Astrocyte (in vitro differentiated cells and primary cell): ENCODE results near the gene ELP2. TPM values are rescaled to one million over a fixed set of nuclear protein-coding genes. Genes with fewer than 3 reads are reported as not detected.

Experiments used
- DNase-seq: peaks from one replicate; pipeline ENCODE4 v3.0.0-alpha.2; 2010; ENCODE audit warnings: low read depth
- FAIRE-seq: peaks from 2 replicates; lab custom pipeline; 2011; peaks lifted over from hg19 to GRCh38; lab: Jason Lieb, UNC
- H2AFZ ChIP-seq: 2 replicates; pipeline ENCODE4 v1.6.0; 2012; ENCODE audit warnings: low read depth, low read length, inconsistent platforms
- H3K27ac ChIP-seq: 2 replicates; pipeline ENCODE4 v1.5.1; 2011; ENCODE audit warnings: low read depth, low read length, inconsistent platforms
- H3K27me3 ChIP-seq: 2 replicates; pipeline ENCODE4 v1.6.0; 2011; ENCODE audit warnings: low read length, inconsistent platforms; ENCODE audit not compliant: insufficient read depth
- H3K36me3 ChIP-seq: 2 replicates; pipeline ENCODE4 v1.5.1; 2011; ENCODE audit warnings: low read length, inconsistent platforms; ENCODE audit not compliant: insufficient read depth
- H3K4me1 ChIP-seq: 2 replicates; pipeline ENCODE4 v1.5.1; 2011; ENCODE audit warnings: low read length, inconsistent platforms; ENCODE audit not compliant: insufficient read depth
- H3K4me2 ChIP-seq: 2 replicates; pipeline ENCODE4 v1.6.0; 2012; ENCODE audit warnings: low read length, inconsistent platforms
- H3K4me3 ChIP-seq: 2 replicates; pipeline ENCODE4 v1.5.1; 2011; ENCODE audit warnings: low read depth, mild to moderate bottlenecking, low read length, inconsistent platforms; ENCODE audit not compliant: insufficient read depth
- H3K79me2 ChIP-seq: 2 replicates; pipeline ENCODE4 v1.6.0; 2012; ENCODE audit warnings: mild to moderate bottlenecking, low read length, inconsistent platforms; ENCODE audit not compliant: insufficient read depth
- H3K9ac ChIP-seq: 2 replicates; pipeline ENCODE4 v1.6.0; 2012; ENCODE audit warnings: mild to moderate bottlenecking, low read length, inconsistent platforms
- H3K9me3 ChIP-seq: 2 replicates; pipeline ENCODE4 v1.5.1; 2012; ENCODE audit warnings: low read depth, mild to moderate bottlenecking, low read length, inconsistent platforms; ENCODE audit not compliant: insufficient read depth
- H4K20me1 ChIP-seq: 2 replicates; pipeline ENCODE4 v1.6.0; 2012; ENCODE audit warnings: low read length, inconsistent platforms; ENCODE audit not compliant: insufficient read depth
- H3K27ac Mint-ChIP-seq: one replicate; pipeline ENCODE4 v1.8.0; 2021; ENCODE audit warnings: mild to moderate bottlenecking, mixed read lengths; ENCODE audit not compliant: unreplicated experiment
- H3K27me3 Mint-ChIP-seq: one replicate; pipeline ENCODE4 v1.8.0; 2021; ENCODE audit warnings: low read depth, mixed read lengths; ENCODE audit not compliant: unreplicated experiment
- H3K36me3 Mint-ChIP-seq: one replicate; pipeline ENCODE4 v1.8.0; 2021; ENCODE audit warnings: low read depth, mixed read lengths; ENCODE audit not compliant: unreplicated experiment
- H3K4me1 Mint-ChIP-seq: one replicate; pipeline ENCODE4 v1.8.0; 2021; ENCODE audit warnings: low read depth, mixed read lengths; ENCODE audit not compliant: unreplicated experiment
- H3K4me3 Mint-ChIP-seq: one replicate; pipeline ENCODE4 v1.8.0; 2021; ENCODE audit warnings: mild to moderate bottlenecking, moderate library complexity, mixed read lengths; ENCODE audit not compliant: unreplicated experiment
- H3K9me3 Mint-ChIP-seq: one replicate; pipeline ENCODE4 v1.8.0; 2021; ENCODE audit warnings: mild to moderate bottlenecking, mixed read lengths; ENCODE audit not compliant: unreplicated experiment
- EZH2 ChIP-seq: IDR thresholded peaks from 2 replicates; pipeline ENCODE4 v1.6.1; 2012; ENCODE audit warnings: mild to moderate bottlenecking, low read length, inconsistent platforms; ENCODE audit not compliant: insufficient read depth
- total RNA-seq: library from RNA; stranded (reverse); gene quantifications from 2 replicates; pipeline ENCODE4 v1.2.1, GENCODE V29; 2021
- TF ChIP-seq, protein P1 (sequence below): IDR thresholded peaks from 2 replicates; pipeline ENCODE4 v1.5.1; 2011; ENCODE audit warnings: low read depth, mild to moderate bottlenecking, inconsistent platforms, low read length, moderate library complexity; ENCODE audit not compliant: insufficient read depth

Gene ELP2
- total RNA-seq, 1 donor from 2014 or later, result 99.8 TPM

DNA sequence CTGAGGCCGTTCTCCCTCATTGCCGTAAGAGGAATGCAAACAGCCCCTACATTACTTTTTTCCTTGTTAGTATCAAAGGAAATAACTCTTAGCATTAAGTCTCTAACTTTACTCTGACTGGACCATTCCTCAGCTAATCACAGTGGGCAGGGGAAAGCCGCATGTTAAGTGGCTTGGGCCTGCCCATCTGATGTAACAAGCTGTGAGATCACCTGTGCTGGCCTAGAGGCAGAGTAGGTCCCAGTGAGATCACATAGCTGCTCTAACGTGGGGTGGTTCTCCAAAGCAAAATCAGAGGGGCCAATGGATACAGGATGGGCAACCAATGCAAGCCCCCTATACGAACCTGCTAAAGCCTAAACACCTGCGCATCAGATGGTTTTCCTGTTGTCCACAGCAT is 51.7 kb downstream of the ELP2 start:
- no peak overlapping the region for H3K9ac ChIP-seq
- H3K27ac Mint-ChIP-seq, result no peak overlapping the region
- H3K9me3 Mint-ChIP-seq, result no peaks in the 10 kb centered on the region

DNA sequence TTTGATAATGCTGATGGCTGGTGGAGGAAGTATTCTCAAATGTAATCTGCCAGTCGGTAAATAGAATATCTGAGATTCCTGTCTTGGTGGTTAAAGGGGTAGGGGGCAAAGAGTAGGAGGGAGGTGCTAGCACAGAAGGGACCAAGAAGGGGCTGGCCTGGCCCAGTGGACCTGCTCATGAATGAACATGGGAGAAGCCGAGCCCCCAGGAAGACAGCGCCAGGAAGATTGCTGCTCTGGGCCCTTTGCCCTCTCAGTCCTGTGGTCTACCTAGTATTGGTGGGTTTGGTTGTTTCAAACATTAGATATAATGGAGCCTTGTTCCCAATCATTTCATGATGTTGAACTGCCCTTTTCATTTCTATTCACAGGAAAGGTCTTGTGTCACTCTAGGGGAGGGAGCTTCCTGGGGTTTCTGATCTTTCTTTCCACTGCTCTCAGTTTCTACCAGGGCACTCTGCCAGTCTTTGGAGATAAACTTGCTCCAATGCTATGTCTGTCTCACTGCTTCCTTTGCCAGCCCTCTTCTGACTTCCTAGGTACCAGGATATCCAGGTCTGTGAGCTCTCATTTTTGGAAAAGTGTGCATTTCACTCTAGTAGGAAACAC is 52.3 kb downstream of the ELP2 start:
- no peak overlapping the region for H3K27ac ChIP-seq
- H3K27ac Mint-ChIP-seq, result no peak overlapping the region
- peaks cover 5% of the 10 kb centered on the region for H3K36me3 ChIP-seq
- H3K4me1 ChIP-seq, result peaks cover 12% of the 10 kb centered on the region
- H3K4me3 Mint-ChIP-seq, result no peak overlapping the region
- no peaks in the 10 kb centered on the region for H4K20me1 ChIP-seq
- no peak overlapping the region for H3K9ac ChIP-seq
- H3K27me3 Mint-ChIP-seq, result peaks cover 35% of the 10 kb centered on the region
- no peak for FAIRE-seq
- H3K36me3 Mint-ChIP-seq, result peaks cover 2% of the 10 kb centered on the region
- no peak overlapping the region for H3K4me2 ChIP-seq
- H3K4me3 ChIP-seq, result no peak overlapping the region
- no peaks in the 10 kb centered on the region for H3K79me2 ChIP-seq
- no peaks in the 10 kb centered on the region for H3K9me3 ChIP-seq
- H3K4me1 Mint-ChIP-seq, result no peaks in the 10 kb centered on the region
- no peak for DNase-seq
- H3K27me3 ChIP-seq, result no peaks in the 10 kb centered on the region
- H3K9me3 Mint-ChIP-seq, result no peaks in the 10 kb centered on the region
- H2AFZ ChIP-seq, result no peak overlapping the region
- TF ChIP-seq, protein P1, sequence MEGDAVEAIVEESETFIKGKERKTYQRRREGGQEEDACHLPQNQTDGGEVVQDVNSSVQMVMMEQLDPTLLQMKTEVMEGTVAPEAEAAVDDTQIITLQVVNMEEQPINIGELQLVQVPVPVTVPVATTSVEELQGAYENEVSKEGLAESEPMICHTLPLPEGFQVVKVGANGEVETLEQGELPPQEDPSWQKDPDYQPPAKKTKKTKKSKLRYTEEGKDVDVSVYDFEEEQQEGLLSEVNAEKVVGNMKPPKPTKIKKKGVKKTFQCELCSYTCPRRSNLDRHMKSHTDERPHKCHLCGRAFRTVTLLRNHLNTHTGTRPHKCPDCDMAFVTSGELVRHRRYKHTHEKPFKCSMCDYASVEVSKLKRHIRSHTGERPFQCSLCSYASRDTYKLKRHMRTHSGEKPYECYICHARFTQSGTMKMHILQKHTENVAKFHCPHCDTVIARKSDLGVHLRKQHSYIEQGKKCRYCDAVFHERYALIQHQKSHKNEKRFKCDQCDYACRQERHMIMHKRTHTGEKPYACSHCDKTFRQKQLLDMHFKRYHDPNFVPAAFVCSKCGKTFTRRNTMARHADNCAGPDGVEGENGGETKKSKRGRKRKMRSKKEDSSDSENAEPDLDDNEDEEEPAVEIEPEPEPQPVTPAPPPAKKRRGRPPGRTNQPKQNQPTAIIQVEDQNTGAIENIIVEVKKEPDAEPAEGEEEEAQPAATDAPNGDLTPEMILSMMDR, result no peak
- TF ChIP-seq EZH2, result no peak

More for the DNA sequence above, 51.7 kb downstream of the ELP2 start:
- Histone ChIP-seq H3K27ac (no peak overlapping the region), H3K9me3 (no peaks in the 10 kb centered on the region), H3K79me2 (no peaks in the 10 kb centered on the region), H3K27me3 (no peaks in the 10 kb centered on the region), H3K36me3 (peaks cover 5% of the 10 kb centered on the region), H3K4me1 (peaks cover 11% of the 10 kb centered on the region), H3K4me3 (no peak overlapping the region), H2AFZ (no peak overlapping the region), H3K4me2 (no peak overlapping the region), H4K20me1 (no peaks in the 10 kb centered on the region)
- no peak for FAIRE-seq
- DNase-seq, result no peak
- H3K4me3 Mint-ChIP-seq, result no peak overlapping the region
- no peaks in the 10 kb centered on the region for H3K4me1 Mint-ChIP-seq
- H3K27me3 Mint-ChIP-seq, result peaks cover 34% of the 10 kb centered on the region
- H3K36me3 Mint-ChIP-seq, result peaks cover 2% of the 10 kb centered on the region
- TF ChIP-seq, protein P1, result no peak
- TF ChIP-seq EZH2, result no peak

DNA sequence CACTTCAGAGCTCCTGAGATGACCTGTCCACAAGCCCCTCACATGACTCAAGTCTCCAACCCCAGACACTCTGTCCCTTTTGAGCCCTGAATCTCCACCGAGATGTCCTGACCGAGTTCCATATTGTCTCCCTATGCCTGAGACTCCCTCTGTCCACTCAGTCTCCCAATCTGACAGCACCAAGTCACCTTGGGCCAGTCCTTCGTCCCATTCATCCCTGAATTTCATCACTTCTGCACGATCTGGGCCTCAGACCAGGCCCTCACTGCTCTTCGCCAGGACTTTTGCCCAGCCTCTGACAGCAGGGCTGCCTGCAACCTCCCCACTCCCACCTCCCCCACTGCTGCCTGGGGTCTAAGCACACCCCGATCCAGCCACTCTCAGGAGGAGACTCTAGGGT is 53.3 kb downstream of the ELP2 start:
- TF ChIP-seq, protein P1, result no peak
- no peak for TF ChIP-seq EZH2
- Histone ChIP-seq H3K27ac (no peak overlapping the region), H3K4me3 (no peak overlapping the region), H2AFZ (no peak overlapping the region), H3K9ac (no peak overlapping the region), H3K4me1 (peaks cover 18% of the 10 kb centered on the region), H3K36me3 (no peaks in the 10 kb centered on the region), H3K27me3 (no peaks in the 10 kb centered on the region), H3K9me3 (no peaks in the 10 kb centered on the region), H4K20me1 (no peaks in the 10 kb centered on the region), H3K4me2 (no peak overlapping the region), H3K79me2 (no peaks in the 10 kb centered on the region)
- Mint-ChIP-seq H3K4me1 (no peaks in the 10 kb centered on the region), H3K9me3 (no peaks in the 10 kb centered on the region), H3K27ac (no peak overlapping the region), H3K36me3 (no peaks in the 10 kb centered on the region), H3K4me3 (no peak overlapping the region), H3K27me3 (peaks cover 35% of the 10 kb centered on the region)
- no peak for DNase-seq
- no peak for FAIRE-seq
